ENCODE results near the gene AGBL4.

- TF ChIP-seq CTCF (IDR thresholded peaks at IDR 0.05) (no peak), EP300 (IDR thresholded peaks at IDR 0.05) (no peak), POLR2A (IDR thresholded peaks at IDR 0.05) (no peak)
Observed at GRCh38 chr1:48906164-48906563, 1117.6 kb downstream of the AGBL4 start.
